ENCODE results near the gene MGAT4A.

MGAT4A gene

GRCh38 chr2:98676742-98677141 is 54.2 kb downstream of the MGAT4A start (continued):
- TF ChIP-seq OSR1 (CRISPR knock-in tag; IDR thresholded peaks at IDR 0.05) (no peak), ZNF70 (CRISPR knock-in tag; IDR thresholded peaks at IDR 0.05) (no peak), CREB5 (CRISPR knock-in tag; IDR thresholded peaks at IDR 0.05; ENCODE audit: low read depth) (no peak), BACH2 (CRISPR knock-in tag; IDR thresholded peaks at IDR 0.05; ENCODE audit: borderline replicate concordance) (no peak), PPARA (CRISPR knock-in tag; IDR thresholded peaks at IDR 0.05; ENCODE audit: borderline replicate concordance) (no peak), ZNF565 (CRISPR knock-in tag; conservative IDR thresholded peaks at IDR 0.05; ENCODE audit: low read depth) (no peak), ZNF8 (CRISPR knock-in tag; IDR thresholded peaks at IDR 0.05) (no peak), TCF4 (CRISPR knock-in tag; IDR thresholded peaks at IDR 0.05; ENCODE audit: borderline replicate concordance) (no peak), ZFP30 (CRISPR knock-in tag; IDR thresholded peaks at IDR 0.05) (no peak), PATZ1 (CRISPR knock-in tag; IDR thresholded peaks at IDR 0.05; ENCODE audit: borderline replicate concordance) (no peak)

GRCh38 chr2:98674233-98674964 is 56.5 kb downstream of the MGAT4A start:
- ATAC-seq = no peak
- no peak for TF ChIP-seq RARB (CRISPR knock-in tag; IDR thresholded peaks at IDR 0.05)
- TF ChIP-seq ZFP30 (CRISPR knock-in tag; IDR thresholded peaks at IDR 0.05) = no peak
- no peak for TF ChIP-seq ZC3H10 (CRISPR knock-in tag; IDR thresholded peaks at IDR 0.05)
- no peak for TF ChIP-seq TOX (CRISPR knock-in tag; IDR thresholded peaks at IDR 0.05; ENCODE audit: borderline replicate concordance)
- no peak for TF ChIP-seq TSHZ2 (CRISPR knock-in tag; IDR thresholded peaks at IDR 0.05)
- no peak for TF ChIP-seq CSRNP3 (CRISPR knock-in tag; IDR thresholded peaks at IDR 0.05)
- no peak for TF ChIP-seq ZNF70 (CRISPR knock-in tag; IDR thresholded peaks at IDR 0.05)
- TF ChIP-seq TCF4 (CRISPR knock-in tag; IDR thresholded peaks at IDR 0.05; ENCODE audit: borderline replicate concordance) = no peak

GRCh38 chr2:98669675-98670074 is 61.3 kb downstream of the MGAT4A start:
- ATAC-seq = no peak
- TF ChIP-seq BACH2 (CRISPR knock-in tag; IDR thresholded peaks at IDR 0.05; ENCODE audit: borderline replicate concordance) = no peak

GRCh38 chr2:98665677-98666076 is 65.3 kb downstream of the MGAT4A start:
- ATAC-seq = no peak
- TF ChIP-seq CSDC2 (CRISPR knock-in tag; IDR thresholded peaks at IDR 0.05) = no peak
- no peak for TF ChIP-seq ARNTL (CRISPR knock-in tag; IDR thresholded peaks at IDR 0.05; ENCODE audit: borderline replicate concordance, low read depth)
- TF ChIP-seq CREB5 (CRISPR knock-in tag; IDR thresholded peaks at IDR 0.05; ENCODE audit: low read depth) = no peak
- no peak for TF ChIP-seq ZNF565 (CRISPR knock-in tag; conservative IDR thresholded peaks at IDR 0.05; ENCODE audit: low read depth)
- TF ChIP-seq TOX (CRISPR knock-in tag; IDR thresholded peaks at IDR 0.05; ENCODE audit: borderline replicate concordance) = no peak
- TF ChIP-seq ESRRG (CRISPR knock-in tag; IDR thresholded peaks at IDR 0.05) = no peak
- no peak for TF ChIP-seq ISL1 (CRISPR knock-in tag; IDR thresholded peaks at IDR 0.05)
- no peak for TF ChIP-seq ZC3H10 (CRISPR knock-in tag; IDR thresholded peaks at IDR 0.05)
- TF ChIP-seq ZNF8 (CRISPR knock-in tag; IDR thresholded peaks at IDR 0.05) = no peak
- no peak for TF ChIP-seq OSR1 (CRISPR knock-in tag; IDR thresholded peaks at IDR 0.05)
- no peak for TF ChIP-seq ZFP3 (CRISPR knock-in tag; IDR thresholded peaks at IDR 0.05)
